GM19438 (cell line): ENCODE data around the gene RAB2B.

Experiments used
- ATAC-seq: cut with Tn5 transposase; IDR thresholded peaks from one replicate; pipeline ENCODE4 v1.9.1; 2021; ENCODE audit warnings: low read depth; ENCODE audit not compliant: unreplicated experiment

RAB2B gene

GRCh38 chr14:21476925-21477681, at the start of gene RAB2B, which contains the start of gene TOX4:
RAB2B (minus strand) TSS chr14:21476959; CDS start chr14:21476872, 87 bp downstream.
TOX4 (plus strand) TSS chr14:21477195; CDS start chr14:21477279, 84 bp downstream.
- ATAC-seq = peak; percentile 99

GRCh38 chr14:21525962-21526671, 49.4 kb upstream of the RAB2B start, which contains the start of gene SALL2:
SALL2 (minus strand) TSS chr14:21526346; CDS start chr14:21526127, 219 bp downstream.
- ATAC-seq = peak; percentile 52

- no peak for ATAC-seq
Measured at GRCh38 chr14:21525571-21525961, 48.8 kb upstream of the RAB2B start.

- no peak for ATAC-seq
Measured at GRCh38 chr14:21524575-21525490, 48.1 kb upstream of the RAB2B start.

GRCh38 chr14:21523203-21523602, 46.4 kb upstream of the RAB2B start:
- no peak for ATAC-seq

GRCh38 chr14:21521501-21521900, 44.7 kb upstream of the RAB2B start:
- ATAC-seq = no peak

- no peak for ATAC-seq
Measured at GRCh38 chr14:21520767-21521166, 44.0 kb upstream of the RAB2B start.

GRCh38 chr14:21518725-21519124, 42.0 kb upstream of the RAB2B start:
- ATAC-seq = no peak

GRCh38 chr14:21514341-21514740, 37.6 kb upstream of the RAB2B start:
- ATAC-seq = no peak

- peak; percentile 97 for ATAC-seq
Measured at GRCh38 chr14:21510735-21511657, 34.2 kb upstream of the RAB2B start, which contains the start of gene METTL3. METTL3 (minus strand) TSS chr14:21511340; CDS start chr14:21511223, 117 bp downstream.

GRCh38 chr14:21509432-21510143, 32.8 kb upstream of the RAB2B start:
- ATAC-seq = no peak

- no peak for ATAC-seq
Measured at GRCh38 chr14:21506557-21506956, 29.8 kb upstream of the RAB2B start.

- peak; percentile 81 for ATAC-seq
Measured at GRCh38 chr14:21505012-21505553, 28.3 kb upstream of the RAB2B start.

GRCh38 chr14:21503376-21503775, 26.6 kb upstream of the RAB2B start:
- no peak for ATAC-seq

GRCh38 chr14:21501568-21501967, 24.8 kb upstream of the RAB2B start:
- no peak for ATAC-seq

GRCh38 chr14:21498540-21499526, 22.1 kb upstream of the RAB2B start:
- ATAC-seq = no peak

- no peak for ATAC-seq
Measured at GRCh38 chr14:21496453-21496852, 19.7 kb upstream of the RAB2B start.
